ENCODE results near the gene FNDC3B. TPM values are rescaled to one million over a fixed set of nuclear protein-coding genes. Genes with fewer than 3 reads are reported as not detected.

FNDC3B gene
- total RNA-seq, 1 donor from 2014 or later = 29.5 TPM

DNA sequence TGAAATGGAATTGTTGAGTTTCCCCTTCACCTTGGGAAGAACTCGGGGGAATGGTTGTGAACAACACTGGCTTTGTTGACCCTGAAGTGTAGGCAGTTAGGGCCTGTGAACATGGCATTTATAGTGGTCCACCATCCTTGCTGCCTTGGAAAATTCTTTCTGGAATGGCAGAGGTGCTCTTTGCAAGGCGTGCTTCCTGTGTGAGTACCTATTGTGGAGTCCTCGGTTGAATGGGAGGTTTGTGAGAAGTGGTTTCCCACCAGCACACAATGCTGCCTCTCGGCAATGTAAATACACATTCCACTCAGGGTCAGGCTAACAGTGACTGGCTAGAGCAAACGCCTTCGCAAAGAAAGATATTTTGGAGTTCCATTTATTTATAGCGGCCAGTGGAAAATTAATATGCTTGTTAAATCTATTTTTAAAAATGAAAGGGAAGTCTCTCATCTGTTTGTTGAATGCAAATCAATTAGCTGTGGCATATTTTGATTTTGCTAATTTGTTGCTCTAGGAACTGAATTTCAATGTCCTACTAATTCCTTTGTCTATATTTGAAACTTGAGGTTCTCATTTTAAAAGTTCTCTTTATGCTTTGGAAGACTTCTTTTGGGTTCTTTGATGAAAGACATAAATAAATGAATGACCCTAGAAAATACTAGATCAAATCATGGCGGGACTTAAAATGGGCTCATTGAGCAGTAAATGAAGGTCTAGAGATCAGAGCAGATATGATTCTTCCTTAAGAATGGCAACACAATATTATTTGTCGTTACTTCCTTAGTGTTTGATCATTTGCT is 59.5 kb downstream of the FNDC3B start:
- H4K20me1 ChIP-seq (ENCODE audit: low read depth) = peaks cover 71% of the 10 kb centered on the region
- H3K36me3 Mint-ChIP-seq = peaks cover 25% of the 10 kb centered on the region
- no peaks in the 10 kb centered on the region for H3K36me3 ChIP-seq
- H3K4me1 ChIP-seq = peaks cover 45% of the 10 kb centered on the region
- H3K79me2 ChIP-seq (ENCODE audit: low read depth) = peaks cover 94% of the 10 kb centered on the region
- H3K4me2 ChIP-seq = peak overlapping the region; percentile 42
- no peak overlapping the region for H3K4me3 Mint-ChIP-seq
- peaks cover 4% of the 10 kb centered on the region for H3K27me3 Mint-ChIP-seq (ENCODE audit: insufficient read depth, low read depth)
- peaks cover 10% of the 10 kb centered on the region for H3K9me3 Mint-ChIP-seq
- no peak overlapping the region for H3K4me3 ChIP-seq
- no peak overlapping the region for H2AFZ ChIP-seq (replicated peaks)
- H3K4me1 Mint-ChIP-seq = peaks cover 59% of the 10 kb centered on the region
- peak overlapping the region; percentile 38 for H3K27ac Mint-ChIP-seq
- H3F3A ChIP-seq (ENCODE audit: low read depth) = no peaks in the 10 kb centered on the region
- peak; percentile 59 for DNase-seq (ENCODE audit: low spot score)
- TF ChIP-seq EZH2phosphoT487 (IDR thresholded peaks at IDR 0.05) (no peak), EZH2 (IDR thresholded peaks at IDR 0.05) (no peak), CTCF (IDR thresholded peaks at IDR 0.05) (no peak)
- H3K27ac ChIP-seq = no peak overlapping the region
- H3K9me3 ChIP-seq (ENCODE audit: low read depth) = no peaks in the 10 kb centered on the region
- no peak overlapping the region for H3K9ac ChIP-seq
- no peaks in the 10 kb centered on the region for H3K27me3 ChIP-seq

DNA sequence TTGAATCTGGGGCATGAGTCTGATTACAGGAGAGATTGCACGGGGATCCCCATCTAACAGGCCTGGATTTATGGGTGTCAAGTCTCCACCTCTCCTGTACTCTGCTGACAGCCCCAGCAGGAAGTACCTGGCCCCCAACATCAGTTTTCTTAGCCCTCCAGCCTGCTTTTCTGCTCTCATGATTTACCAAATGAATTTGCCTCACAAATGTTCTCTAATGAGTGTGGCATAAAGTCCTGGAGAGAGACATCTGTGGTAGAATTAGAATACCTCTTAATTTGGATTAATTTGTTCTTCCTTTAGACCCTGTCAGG is 60.1 kb downstream of the FNDC3B start:
- H3K4me1 ChIP-seq = peaks cover 49% of the 10 kb centered on the region
- Mint-ChIP-seq H3K4me1 (peaks cover 63% of the 10 kb centered on the region), H3K4me3 (no peak overlapping the region), H3K27ac (peak overlapping the region; percentile 38), H3K27me3 (ENCODE audit: insufficient read depth, low read depth) (peaks cover 4% of the 10 kb centered on the region), H3K36me3 (peaks cover 21% of the 10 kb centered on the region), H3K9me3 (peaks cover 7% of the 10 kb centered on the region)
- H3K79me2 ChIP-seq (ENCODE audit: low read depth) = peaks cover 99% of the 10 kb centered on the region
- H3K9me3 ChIP-seq (ENCODE audit: low read depth) = no peaks in the 10 kb centered on the region
- no peak overlapping the region for H3K27ac ChIP-seq
- no peak overlapping the region for H2AFZ ChIP-seq (replicated peaks)
- DNase-seq (ENCODE audit: low spot score) = no peak
- no peak overlapping the region for H3K4me2 ChIP-seq
- H3K27me3 ChIP-seq = no peaks in the 10 kb centered on the region
- no peak overlapping the region for H3K9ac ChIP-seq
- peaks cover 75% of the 10 kb centered on the region for H4K20me1 ChIP-seq (ENCODE audit: low read depth)
- no peak overlapping the region for H3K4me3 ChIP-seq
- TF ChIP-seq EZH2 (IDR thresholded peaks at IDR 0.05) = no peak
- no peak for TF ChIP-seq CTCF (IDR thresholded peaks at IDR 0.05)
- TF ChIP-seq EZH2phosphoT487 (IDR thresholded peaks at IDR 0.05) = no peak
- H3K36me3 ChIP-seq = no peaks in the 10 kb centered on the region
- H3F3A ChIP-seq (ENCODE audit: low read depth) = no peaks in the 10 kb centered on the region

- Histone ChIP-seq H3K27me3 (no peaks in the 10 kb centered on the region), H3K9ac (no peak overlapping the region), H3K4me3 (no peak overlapping the region), H3K4me2 (no peak overlapping the region), H4K20me1 (ENCODE audit: low read depth) (peaks cover 74% of the 10 kb centered on the region), H3K9me3 (ENCODE audit: low read depth) (no peaks in the 10 kb centered on the region), H3K79me2 (ENCODE audit: low read depth) (peaks cover 99% of the 10 kb centered on the region), H2AFZ (replicated peaks) (no peak overlapping the region), H3K36me3 (no peaks in the 10 kb centered on the region), H3F3A (ENCODE audit: low read depth) (no peaks in the 10 kb centered on the region), H3K27ac (no peak overlapping the region), H3K4me1 (peaks cover 53% of the 10 kb centered on the region)
- Mint-ChIP-seq H3K4me1 (peaks cover 63% of the 10 kb centered on the region), H3K27ac (no peak overlapping the region), H3K36me3 (peaks cover 16% of the 10 kb centered on the region), H3K4me3 (no peak overlapping the region), H3K9me3 (peaks cover 2% of the 10 kb centered on the region), H3K27me3 (ENCODE audit: insufficient read depth, low read depth) (no peaks in the 10 kb centered on the region)
- TF ChIP-seq CTCF (IDR thresholded peaks at IDR 0.05) (no peak), EZH2phosphoT487 (IDR thresholded peaks at IDR 0.05) (no peak), EZH2 (IDR thresholded peaks at IDR 0.05) (no peak)
- DNase-seq (ENCODE audit: low spot score) = no peak
These were observed 61.1 kb downstream of the FNDC3B start for GRCh38 chr3:172100482-172100881.

Data from neural progenitor cell (in vitro differentiated cells).